Endothelial cell of umbilical vein (primary cell): ENCODE measurements around the gene SAMMSON. TPM values are rescaled to one million over a fixed set of nuclear protein-coding genes. Genes with fewer than 3 reads are reported as not detected.

ENCODE experiments used
- BruUV-seq: library from RNA; stranded (reverse); fragments of 400-500 nt; replicated peaks from 2 replicates; lab custom pipeline; 2021; lab: Mats Ljungman, UMichigan
- CTCF ChIA-PET: fragments of 300-600, 350-600 bp; sonication (Branson Sonifier 250); formaldehyde crosslinking; loops from one replicate; lab custom pipeline; 2021; ENCODE audit warnings: antibody characterized with exemption, inconsistent platforms; lab: Charles Lee
- POLR2A ChIA-PET: fragments of 300-600, 350-600 bp; sonication (Branson Sonifier 250); formaldehyde crosslinking; loops from one replicate; lab custom pipeline; 2021; ENCODE audit warnings: antibody characterized with exemption, inconsistent platforms; lab: Charles Lee
- DNase-seq: peaks from one replicate; pipeline ENCODE4 v3.0.0-alpha.2; 2011; ENCODE audit warnings: low read depth, low spot score
- FAIRE-seq: peaks from 2 replicates; lab custom pipeline; 2011; peaks lifted over from hg19 to GRCh38; lab: Jason Lieb, UNC
- H2AFZ ChIP-seq: 2 replicates; pipeline ENCODE4 v1.6.0; 2012; ENCODE audit warnings: low read depth, low read length, control low read depth, inconsistent platforms
- H3K27ac ChIP-seq: 2 replicates; pipeline ENCODE4 v1.5.1; 2011; ENCODE audit warnings: low read depth, mild to moderate bottlenecking, control low read depth, low read length, moderate library complexity; ENCODE audit not compliant: insufficient read depth
- H3K27me3 ChIP-seq, 2 experiments: 2 replicates each; pipeline versions ENCODE4 v1.6.0 to v1.6.1; 2011; ENCODE audit warnings: low read length in 2 of 2, mixed read lengths in 1 of 2; ENCODE audit not compliant: control insufficient read depth in 2 of 2, insufficient read depth in 2 of 2
- H3K36me3 ChIP-seq, 2 experiments: 2 replicates in 1 of 2; 3 replicates in 1 of 2; pipeline ENCODE4 v1.5.1; 2011; ENCODE audit warnings: low read length in 2 of 2, mild to moderate bottlenecking in 1 of 2, moderate library complexity in 1 of 2; ENCODE audit not compliant: control insufficient read depth in 2 of 2, insufficient read depth in 2 of 2; ENCODE audit errors: extremely low read depth in 1 of 2
- H3K4me1 ChIP-seq: 3 replicates; pipeline ENCODE4 v1.5.1; 2011; ENCODE audit warnings: mild to moderate bottlenecking, low read length; ENCODE audit not compliant: control insufficient read depth, insufficient read depth; ENCODE audit errors: extremely low read depth
- H3K4me2 ChIP-seq: 2 replicates; pipeline ENCODE4 v1.6.1; 2011; ENCODE audit warnings: low read length, control low read depth, mixed read lengths; ENCODE audit not compliant: insufficient read depth
- H3K4me3 ChIP-seq, 3 experiments: fragments of 200-600 bp in 1 of 3; sonication (generic), shearing (Covaris generic) in 1 of 3; replicated peaks in 1 of 3; 2 replicates each; pipeline ENCODE4 v1.5.1; 2011 to 2016; ENCODE audit warnings: control low read depth in 3 of 3, low read length in 3 of 3, mild to moderate bottlenecking in 2 of 3, inconsistent platforms in 1 of 3, low read depth in 1 of 3, moderate library complexity in 1 of 3; ENCODE audit not compliant: insufficient read depth in 1 of 3
- H3K79me2 ChIP-seq: 2 replicates; pipeline ENCODE4 v1.6.0; 2012; ENCODE audit warnings: low read length, inconsistent platforms; ENCODE audit not compliant: control insufficient read depth, insufficient read depth
- H3K9ac ChIP-seq: replicated peaks from 2 replicates; pipeline ENCODE3; 2011; ENCODE audit warnings: low read length, control low read depth; ENCODE audit not compliant: insufficient read depth; ENCODE audit errors: extremely low read depth
- H3K9me1 ChIP-seq: replicated peaks from 3 replicates; pipeline ENCODE4 v1.6.0; 2011; ENCODE audit warnings: mild to moderate bottlenecking, low read length; ENCODE audit not compliant: control insufficient read depth, insufficient read depth; ENCODE audit errors: extremely low read depth
- H3K9me3 ChIP-seq: replicated peaks from 2 replicates; pipeline ENCODE4 v1.5.1; 2012; ENCODE audit warnings: low read length, inconsistent platforms; ENCODE audit not compliant: control insufficient read depth, insufficient read depth
- H4K20me1 ChIP-seq: replicated peaks from 2 replicates; pipeline ENCODE3; 2011; ENCODE audit warnings: mild to moderate bottlenecking, low read length; ENCODE audit not compliant: control insufficient read depth, insufficient read depth; ENCODE audit errors: extremely low read depth
- CTCF ChIP-seq, 2 donors: IDR thresholded peaks; 1 replicate in 1 of 2; 2 replicates in 1 of 2; pipeline ENCODE4 v1.5.1; 2011; ENCODE audit warnings: low read length in 2 of 2, mild to moderate bottlenecking in 2 of 2, moderate library complexity in 2 of 2, control low read depth in 1 of 2, inconsistent platforms in 1 of 2, low read depth in 1 of 2; ENCODE audit not compliant: insufficient read depth in 1 of 2; ENCODE audit errors: extremely low read depth in 1 of 2
- EZH2 ChIP-seq: IDR thresholded peaks from 2 replicates; pipeline ENCODE4 v1.6.1; 2012; ENCODE audit warnings: borderline replicate concordance, low read depth, mild to moderate bottlenecking, moderate library complexity, low read length, inconsistent platforms; ENCODE audit not compliant: severe bottlenecking
- FOS ChIP-seq: IDR thresholded peaks from 2 replicates; pipeline ENCODE4 v1.6.1; 2011; ENCODE audit warnings: mild to moderate bottlenecking, low read length, moderate library complexity, borderline replicate concordance; ENCODE audit not compliant: insufficient read depth
- GATA2 ChIP-seq: IDR thresholded peaks from 2 replicates; pipeline ENCODE4 v1.7.0; 2011; ENCODE audit warnings: low read depth, mild to moderate bottlenecking, moderate library complexity, mixed read lengths, low read length; ENCODE audit not compliant: insufficient read length, insufficient read depth
- JUN ChIP-seq: IDR thresholded peaks from 2 replicates; pipeline ENCODE4 v1.6.1; 2011; ENCODE audit warnings: borderline replicate concordance, low read depth; ENCODE audit not compliant: insufficient read length, insufficient read depth
- MYC ChIP-seq: IDR thresholded peaks from one replicate; pipeline ENCODE4 v1.6.1; 2011; ENCODE audit warnings: mild to moderate bottlenecking, low read depth, low read length
- POLR2A ChIP-seq: IDR thresholded peaks from 2 replicates; pipeline ENCODE4 v1.6.1; 2012; ENCODE audit warnings: low read depth, mild to moderate bottlenecking, control low read depth, low read length
- POLR2AphosphoS5 ChIP-seq: IDR thresholded peaks from 2 replicates; pipeline ENCODE4 v1.6.1; 2012; ENCODE audit warnings: low read depth, mild to moderate bottlenecking, control low read depth, low read length, moderate library complexity; ENCODE audit not compliant: insufficient read depth
- dilution Hi-C: fragments of 300-500 bp; cut with MboI; formaldehyde crosslinking; loops from one replicate; pipeline ENCODE4 v1.15.0; 2019; ENCODE audit warnings: low sequenced_read_pairs; ENCODE audit not compliant: extremely low pct_ligation_motif_present
- intact Hi-C: fragments of 100-400 bp; cut with micrococcal nuclease; formaldehyde crosslinking; loops from one replicate; pipeline ENCODE4 v1.10.0; 2022
- polyA plus RNA-seq, 4 experiments: library from polyadenylated mRNA; depleted of rRNA in 3 of 4; stranded (reverse) in 3 of 4; unstranded in 1 of 4; fragments of >200 nt; gene quantifications; 2 replicates each; pipeline versions ENCODE4 v1.2.1 to v1.2.3, GENCODE V29; 2011 to 2012; ENCODE audit warnings: missing spikeins in 1 of 4
- total RNA-seq: library from RNA; stranded (reverse); gene quantifications from 2 replicates; pipeline ENCODE4 v1.2.3, GENCODE V29; 2021
- TF ChIP-seq, protein P1 (sequence below): IDR thresholded peaks from 2 replicates; pipeline ENCODE4 v1.6.1; 2011; ENCODE audit not compliant: insufficient read depth, insufficient read length

Gene SAMMSON
- total and polyA plus RNA-seq, 2 donors (not counting 3 experiments of a cell fraction or from before 2014, with no cell fraction given): not detected

DNA sequence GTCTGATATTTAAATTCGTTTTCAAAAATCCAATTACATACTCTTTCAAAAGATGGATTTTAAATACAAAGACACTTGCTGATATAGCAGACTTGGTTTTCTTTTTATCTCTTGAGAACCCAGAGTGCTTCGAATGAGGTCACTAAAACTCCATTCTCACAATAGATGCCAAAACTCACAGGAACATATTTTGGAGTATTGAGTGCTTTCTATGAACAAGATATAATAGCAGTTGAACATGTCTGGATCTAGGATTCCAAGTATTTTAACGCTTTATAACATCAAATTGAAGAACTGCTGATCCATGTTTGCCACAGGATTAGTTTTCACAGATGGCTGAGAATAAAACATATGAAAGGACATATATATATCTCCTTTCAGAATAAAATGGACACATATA, 113.2 kb downstream of the SAMMSON start:
- no peak overlapping the region for H3K4me3 ChIP-seq
- BruUV-seq: no TSS peak
- no peaks in the 10 kb centered on the region for H3K36me3 ChIP-seq
- FAIRE-seq (no peak), DNase-seq (no peak)
- POLR2A ChIA-PET: no interaction called here
- H3K27ac ChIP-seq: no peak overlapping the region
- TF ChIP-seq EZH2: no peak
- TF ChIP-seq POLR2AphosphoS5: no peak
- TF ChIP-seq GATA2: no peak
- TF ChIP-seq MYC: no peak
- TF ChIP-seq FOS: no peak
- no peak for TF ChIP-seq POLR2A
- no peak for TF ChIP-seq JUN
- TF ChIP-seq CTCF (IDR thresholded peaks at IDR 0.05; ENCODE audit: extremely low read depth in 1 of 2, insufficient read depth in 1 of 2, low read depth in 1 of 2, low read length in 2 of 2): no peak
- TF ChIP-seq, protein P1, sequence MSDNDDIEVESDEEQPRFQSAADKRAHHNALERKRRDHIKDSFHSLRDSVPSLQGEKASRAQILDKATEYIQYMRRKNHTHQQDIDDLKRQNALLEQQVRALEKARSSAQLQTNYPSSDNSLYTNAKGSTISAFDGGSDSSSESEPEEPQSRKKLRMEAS: no peak
- no peak overlapping the region for H3K4me2 ChIP-seq
- H4K20me1 ChIP-seq: no peaks in the 10 kb centered on the region
- CTCF ChIA-PET: no interaction called here
- H3K9me1 ChIP-seq: no peaks in the 10 kb centered on the region
- H3K4me1 ChIP-seq: peaks cover 11% of the 10 kb centered on the region
- dilution Hi-C loops (no loop called here), intact Hi-C loops (no loop called here)
- H3K79me2 ChIP-seq: no peaks in the 10 kb centered on the region
- H2AFZ ChIP-seq: no peak overlapping the region
- H3K27me3 ChIP-seq: no peaks in the 10 kb centered on the region
- no peaks in the 10 kb centered on the region for H3K9me3 ChIP-seq
- H3K9ac ChIP-seq: no peak overlapping the region
